ENCODE measurements around the gene ANKMY1.

DNA sequence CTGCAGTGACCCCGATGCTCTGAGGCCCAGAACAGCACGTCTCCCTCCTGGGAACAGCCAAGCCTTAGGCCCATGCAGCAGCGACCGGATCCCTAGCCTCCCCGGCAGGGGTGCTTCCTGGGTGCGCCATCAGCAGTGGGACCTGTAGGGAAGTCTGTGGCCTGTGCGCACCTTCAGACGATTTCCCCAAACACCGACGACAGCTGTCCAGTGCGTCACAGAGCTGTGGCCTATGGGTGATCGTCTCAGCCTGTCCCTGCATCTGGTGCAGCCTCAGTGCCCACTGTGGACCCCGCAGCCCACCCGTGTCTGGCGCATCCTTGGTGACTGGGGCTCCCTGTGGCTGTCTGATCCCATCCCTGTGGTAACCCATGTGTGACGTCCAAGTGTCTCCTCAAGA is 113.3 kb downstream of the ANKMY1 start:
- TF ChIP-seq, protein P1, sequence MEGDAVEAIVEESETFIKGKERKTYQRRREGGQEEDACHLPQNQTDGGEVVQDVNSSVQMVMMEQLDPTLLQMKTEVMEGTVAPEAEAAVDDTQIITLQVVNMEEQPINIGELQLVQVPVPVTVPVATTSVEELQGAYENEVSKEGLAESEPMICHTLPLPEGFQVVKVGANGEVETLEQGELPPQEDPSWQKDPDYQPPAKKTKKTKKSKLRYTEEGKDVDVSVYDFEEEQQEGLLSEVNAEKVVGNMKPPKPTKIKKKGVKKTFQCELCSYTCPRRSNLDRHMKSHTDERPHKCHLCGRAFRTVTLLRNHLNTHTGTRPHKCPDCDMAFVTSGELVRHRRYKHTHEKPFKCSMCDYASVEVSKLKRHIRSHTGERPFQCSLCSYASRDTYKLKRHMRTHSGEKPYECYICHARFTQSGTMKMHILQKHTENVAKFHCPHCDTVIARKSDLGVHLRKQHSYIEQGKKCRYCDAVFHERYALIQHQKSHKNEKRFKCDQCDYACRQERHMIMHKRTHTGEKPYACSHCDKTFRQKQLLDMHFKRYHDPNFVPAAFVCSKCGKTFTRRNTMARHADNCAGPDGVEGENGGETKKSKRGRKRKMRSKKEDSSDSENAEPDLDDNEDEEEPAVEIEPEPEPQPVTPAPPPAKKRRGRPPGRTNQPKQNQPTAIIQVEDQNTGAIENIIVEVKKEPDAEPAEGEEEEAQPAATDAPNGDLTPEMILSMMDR (tag by site-specific recombination; IDR thresholded peaks at IDR 0.05) = no peak
- no peak for TF ChIP-seq ZSCAN30 (tag by site-specific recombination; IDR thresholded peaks at IDR 0.05)
- no peak for TF ChIP-seq ZNF121 (tag by site-specific recombination; IDR thresholded peaks at IDR 0.05)
- TF ChIP-seq REPIN1 (tag by site-specific recombination; IDR thresholded peaks at IDR 0.05; ENCODE audit: low read depth) = no peak
- TF ChIP-seq TRIM28 (IDR thresholded peaks at IDR 0.05; ENCODE audit: borderline replicate concordance, low read length) = no peak
- TF ChIP-seq SALL2 (tag by site-specific recombination; IDR thresholded peaks at IDR 0.05; ENCODE audit: borderline replicate concordance) = no peak
- TF ChIP-seq ZNF174 (tag by site-specific recombination; IDR thresholded peaks at IDR 0.05) = no peak
- TF ChIP-seq, protein P2, sequence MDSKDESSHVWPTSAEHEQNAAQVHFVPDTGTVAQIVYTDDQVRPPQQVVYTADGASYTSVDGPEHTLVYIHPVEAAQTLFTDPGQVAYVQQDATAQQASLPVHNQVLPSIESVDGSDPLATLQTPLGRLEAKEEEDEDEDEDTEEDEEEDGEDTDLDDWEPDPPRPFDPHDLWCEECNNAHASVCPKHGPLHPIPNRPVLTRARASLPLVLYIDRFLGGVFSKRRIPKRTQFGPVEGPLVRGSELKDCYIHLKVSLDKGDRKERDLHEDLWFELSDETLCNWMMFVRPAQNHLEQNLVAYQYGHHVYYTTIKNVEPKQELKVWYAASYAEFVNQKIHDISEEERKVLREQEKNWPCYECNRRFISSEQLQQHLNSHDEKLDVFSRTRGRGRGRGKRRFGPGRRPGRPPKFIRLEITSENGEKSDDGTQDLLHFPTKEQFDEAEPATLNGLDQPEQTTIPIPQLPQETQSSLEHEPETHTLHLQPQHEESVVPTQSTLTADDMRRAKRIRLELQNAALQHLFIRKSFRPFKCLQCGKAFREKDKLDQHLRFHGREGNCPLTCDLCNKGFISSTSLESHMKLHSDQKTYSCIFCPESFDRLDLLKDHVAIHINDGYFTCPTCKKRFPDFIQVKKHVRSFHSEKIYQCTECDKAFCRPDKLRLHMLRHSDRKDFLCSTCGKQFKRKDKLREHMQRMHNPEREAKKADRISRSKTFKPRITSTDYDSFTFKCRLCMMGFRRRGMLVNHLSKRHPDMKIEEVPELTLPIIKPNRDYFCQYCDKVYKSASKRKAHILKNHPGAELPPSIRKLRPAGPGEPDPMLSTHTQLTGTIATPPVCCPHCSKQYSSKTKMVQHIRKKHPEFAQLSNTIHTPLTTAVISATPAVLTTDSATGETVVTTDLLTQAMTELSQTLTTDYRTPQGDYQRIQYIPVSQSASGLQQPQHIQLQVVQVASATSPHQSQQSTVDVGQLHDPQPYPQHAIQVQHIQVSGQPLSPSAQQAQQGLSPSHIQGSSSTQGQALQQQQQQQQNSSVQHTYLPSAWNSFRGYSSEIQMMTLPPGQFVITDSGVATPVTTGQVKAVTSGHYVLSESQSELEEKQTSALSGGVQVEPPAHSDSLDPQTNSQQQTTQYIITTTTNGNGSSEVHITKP (tag by site-specific recombination; IDR thresholded peaks at IDR 0.05) = no peak
- no peak for TF ChIP-seq ZNF510 (tag by site-specific recombination; IDR thresholded peaks at IDR 0.05; ENCODE audit: insufficient replicate concordance)
- TF ChIP-seq, protein P3, sequence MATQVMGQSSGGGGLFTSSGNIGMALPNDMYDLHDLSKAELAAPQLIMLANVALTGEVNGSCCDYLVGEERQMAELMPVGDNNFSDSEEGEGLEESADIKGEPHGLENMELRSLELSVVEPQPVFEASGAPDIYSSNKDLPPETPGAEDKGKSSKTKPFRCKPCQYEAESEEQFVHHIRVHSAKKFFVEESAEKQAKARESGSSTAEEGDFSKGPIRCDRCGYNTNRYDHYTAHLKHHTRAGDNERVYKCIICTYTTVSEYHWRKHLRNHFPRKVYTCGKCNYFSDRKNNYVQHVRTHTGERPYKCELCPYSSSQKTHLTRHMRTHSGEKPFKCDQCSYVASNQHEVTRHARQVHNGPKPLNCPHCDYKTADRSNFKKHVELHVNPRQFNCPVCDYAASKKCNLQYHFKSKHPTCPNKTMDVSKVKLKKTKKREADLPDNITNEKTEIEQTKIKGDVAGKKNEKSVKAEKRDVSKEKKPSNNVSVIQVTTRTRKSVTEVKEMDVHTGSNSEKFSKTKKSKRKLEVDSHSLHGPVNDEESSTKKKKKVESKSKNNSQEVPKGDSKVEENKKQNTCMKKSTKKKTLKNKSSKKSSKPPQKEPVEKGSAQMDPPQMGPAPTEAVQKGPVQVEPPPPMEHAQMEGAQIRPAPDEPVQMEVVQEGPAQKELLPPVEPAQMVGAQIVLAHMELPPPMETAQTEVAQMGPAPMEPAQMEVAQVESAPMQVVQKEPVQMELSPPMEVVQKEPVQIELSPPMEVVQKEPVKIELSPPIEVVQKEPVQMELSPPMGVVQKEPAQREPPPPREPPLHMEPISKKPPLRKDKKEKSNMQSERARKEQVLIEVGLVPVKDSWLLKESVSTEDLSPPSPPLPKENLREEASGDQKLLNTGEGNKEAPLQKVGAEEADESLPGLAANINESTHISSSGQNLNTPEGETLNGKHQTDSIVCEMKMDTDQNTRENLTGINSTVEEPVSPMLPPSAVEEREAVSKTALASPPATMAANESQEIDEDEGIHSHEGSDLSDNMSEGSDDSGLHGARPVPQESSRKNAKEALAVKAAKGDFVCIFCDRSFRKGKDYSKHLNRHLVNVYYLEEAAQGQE (tag by site-specific recombination; IDR thresholded peaks at IDR 0.05) = no peak
- no peak for TF ChIP-seq HOXA7 (CRISPR knock-in tag; IDR thresholded peaks at IDR 0.05; ENCODE audit: borderline replicate concordance)
- TF ChIP-seq, protein P4, sequence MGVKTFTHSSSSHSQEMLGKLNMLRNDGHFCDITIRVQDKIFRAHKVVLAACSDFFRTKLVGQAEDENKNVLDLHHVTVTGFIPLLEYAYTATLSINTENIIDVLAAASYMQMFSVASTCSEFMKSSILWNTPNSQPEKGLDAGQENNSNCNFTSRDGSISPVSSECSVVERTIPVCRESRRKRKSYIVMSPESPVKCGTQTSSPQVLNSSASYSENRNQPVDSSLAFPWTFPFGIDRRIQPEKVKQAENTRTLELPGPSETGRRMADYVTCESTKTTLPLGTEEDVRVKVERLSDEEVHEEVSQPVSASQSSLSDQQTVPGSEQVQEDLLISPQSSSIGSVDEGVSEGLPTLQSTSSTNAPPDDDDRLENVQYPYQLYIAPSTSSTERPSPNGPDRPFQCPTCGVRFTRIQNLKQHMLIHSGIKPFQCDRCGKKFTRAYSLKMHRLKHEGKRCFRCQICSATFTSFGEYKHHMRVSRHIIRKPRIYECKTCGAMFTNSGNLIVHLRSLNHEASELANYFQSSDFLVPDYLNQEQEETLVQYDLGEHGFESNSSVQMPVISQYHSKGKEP (tag by site-specific recombination; IDR thresholded peaks at IDR 0.05) = no peak
- no peak for TF ChIP-seq MYNN (tag by site-specific recombination; IDR thresholded peaks at IDR 0.05; ENCODE audit: borderline replicate concordance)
- no peak for TF ChIP-seq ZNF140 (tag by site-specific recombination; IDR thresholded peaks at IDR 0.05)

All from HEK293 (cell line).